HCT116 (cell line): ENCODE results near the gene CARD9. TPM values are rescaled to one million over a fixed set of nuclear protein-coding genes. Genes with fewer than 3 reads are reported as not detected.

Experiments used
- ATAC-seq: fragments of 200-7000 bp; cut with Tn5 transposase; 2 replicates; pipeline ENCODE4 v1.9.1; 2020; ENCODE audit warnings: mild to moderate bottlenecking, moderate library complexity
- BruUV-seq: library from RNA; stranded (reverse); fragments of 400-500 nt; replicated peaks from 2 replicates; lab custom pipeline; 2021; lab: Mats Ljungman, UMichigan
- CTCF ChIA-PET: fragments of 300-600 bp; sonication (Branson Sonifier 250); formaldehyde crosslinking; loops from one replicate; lab custom pipeline; 2021; ENCODE audit warnings: antibody characterized with exemption; lab: Charles Lee
- POLR2A ChIA-PET: fragments of 300-600, 350-600 bp; sonication (Branson Sonifier 250); formaldehyde crosslinking; loops from one replicate; lab custom pipeline; 2021; ENCODE audit warnings: antibody characterized with exemption; lab: Charles Lee
- RAD21 ChIA-PET, 2 experiments: fragments of 300-600 bp; sonication (Branson Sonifier 250); formaldehyde crosslinking; loops; one replicate each; lab custom pipeline; 2023; ENCODE audit warnings: low total read pairs in 2 of 2; ENCODE audit not compliant: uncharacterized antibody in 2 of 2, unreplicated experiment in 2 of 2, low non-redundant PET in 1 of 2; lab: Charles Lee
- DNase-seq: peaks from one replicate; pipeline ENCODE4 v3.0.0-alpha.2; 2010; ENCODE audit warnings: low read depth, low spot score
- H2AFZ ChIP-seq: fragments of 200-600 bp; shearing (Covaris generic), sonication (generic); 2 replicates; pipeline ENCODE4 v1.6.1; 2017; ENCODE audit warnings: low read depth, mixed run types, mixed read lengths, antibody characterized with exemption, low read length; ENCODE audit not compliant: poor library complexity, severe bottlenecking
- H3K27ac ChIP-seq: 2 replicates; pipeline ENCODE4 v1.5.1; 2012; ENCODE audit warnings: low read depth, low read length
- H3K27me3 ChIP-seq: fragments of 200-600 bp; sonication (generic); 2 replicates; pipeline ENCODE4 v1.6.1; 2016; ENCODE audit warnings: mixed run types, low read length, mixed read lengths; ENCODE audit not compliant: insufficient read depth
- H3K36me3 ChIP-seq, 2 experiments: fragments of 200-500 bp in 1 of 2; fragments of 200-600 bp in 1 of 2; sonication (Bioruptor generic) in 1 of 2; sonication (generic) in 1 of 2; 2 replicates each; pipeline versions ENCODE4 v1.5.1 to v1.6.1; 2014 to 2016; ENCODE audit warnings: low read length in 2 of 2, inconsistent platforms in 1 of 2, mixed read lengths in 1 of 2, mixed run types in 1 of 2; ENCODE audit not compliant: insufficient read depth in 2 of 2, control insufficient read depth in 1 of 2
- H3K4me1 ChIP-seq, 2 experiments: fragments of 200-600 bp in 1 of 2; sonication (generic) in 1 of 2; 2 replicates each; pipeline versions ENCODE4 v1.5.1 to v1.6.1; 2012 to 2017; ENCODE audit warnings: low read length in 2 of 2, inconsistent platforms in 1 of 2, mild to moderate bottlenecking in 1 of 2, mixed read lengths in 1 of 2, mixed run types in 1 of 2, moderate library complexity in 1 of 2; ENCODE audit not compliant: insufficient read depth in 2 of 2, control insufficient read depth in 1 of 2
- H3K4me2 ChIP-seq: fragments of 200-600 bp; sonication (generic); 2 replicates; pipeline ENCODE4 v1.6.1; 2017; ENCODE audit warnings: mixed run types, low read length, mixed read lengths
- H3K4me3 ChIP-seq, 2 experiments: fragments of 200-600 bp in 1 of 2; sonication (generic) in 1 of 2; replicated peaks in 1 of 2; 2 replicates each; pipeline ENCODE4 v1.5.1; 2011 to 2016; ENCODE audit warnings: low read length in 2 of 2, control low read depth in 1 of 2, low read depth in 1 of 2, mild to moderate bottlenecking in 1 of 2, mixed read lengths in 1 of 2, mixed run types in 1 of 2
- H3K79me2 ChIP-seq: fragments of 200-600 bp; sonication (generic); 2 replicates; pipeline ENCODE4 v1.6.1; 2017; ENCODE audit warnings: mild to moderate bottlenecking, mixed run types, low read length, moderate library complexity, mixed read lengths; ENCODE audit not compliant: insufficient read depth
- H3K9ac ChIP-seq: fragments of 200-600 bp; sonication (generic); 2 replicates; pipeline ENCODE4 v1.6.1; 2016; ENCODE audit warnings: low read length, mixed read lengths
- H3K9me2 ChIP-seq: fragments of 200-600 bp; sonication (generic), shearing (Covaris generic); 2 replicates; pipeline ENCODE4 v1.6.1; 2017; ENCODE audit warnings: mixed run types, mild to moderate bottlenecking, moderate library complexity; ENCODE audit not compliant: insufficient read depth
- H3K9me3 ChIP-seq, 2 experiments: fragments of 200-500 bp in 1 of 2; fragments of 200-600 bp in 1 of 2; sonication (Bioruptor generic) in 1 of 2; sonication (generic) in 1 of 2; 2 replicates each; pipeline ENCODE4 v1.6.1; 2014 to 2017; ENCODE audit warnings: low read length in 2 of 2, mixed read lengths in 2 of 2, inconsistent platforms in 1 of 2, low read depth in 1 of 2, mild to moderate bottlenecking in 1 of 2, mixed run types in 1 of 2, moderate library complexity in 1 of 2; ENCODE audit not compliant: control insufficient read depth in 1 of 2, insufficient read depth in 1 of 2
- H4K20me1 ChIP-seq: fragments of 200-600 bp; sonication (generic), shearing (Covaris generic); 2 replicates; pipeline ENCODE4 v1.6.1; 2017; ENCODE audit warnings: mixed run types, mild to moderate bottlenecking, moderate library complexity; ENCODE audit not compliant: insufficient read depth
- CBX3 ChIP-seq: IDR thresholded peaks from 2 replicates; pipeline ENCODE4 v1.6.1; 2012; ENCODE audit warnings: low read depth
- EGR1 ChIP-seq: IDR thresholded peaks from 2 replicates; pipeline ENCODE4 v1.6.1; 2012; ENCODE audit warnings: low read depth
- EZH2 ChIP-seq: fragments of 200-600 bp; sonication (generic); IDR thresholded peaks from 2 replicates; pipeline ENCODE4 v1.6.1; 2017; ENCODE audit warnings: antibody characterized with exemption, mixed run types
- EZH2phosphoT487 ChIP-seq: fragments of 200-600 bp; IDR thresholded peaks from 2 replicates; pipeline ENCODE4 v1.6.1; 2018; ENCODE audit warnings: antibody characterized with exemption, borderline replicate concordance
- JUND ChIP-seq: IDR thresholded peaks from 2 replicates; pipeline ENCODE4 v1.6.1; 2012
- POLR2A ChIP-seq: IDR thresholded peaks from 2 replicates; pipeline ENCODE4 v1.7.0; 2011; ENCODE audit warnings: borderline replicate concordance; ENCODE audit not compliant: insufficient read depth, insufficient read length; ENCODE audit errors: extremely low read depth
- POLR2AphosphoS5 ChIP-seq: IDR thresholded peaks from 2 replicates; pipeline ENCODE4 v1.6.1; 2011; ENCODE audit warnings: mild to moderate bottlenecking, low read depth, low read length, moderate library complexity
- RAD21 ChIP-seq: IDR thresholded peaks from 2 replicates; pipeline ENCODE4 v1.6.1; 2012; ENCODE audit warnings: low read depth, mild to moderate bottlenecking
- SRF ChIP-seq: IDR thresholded peaks from 2 replicates; pipeline ENCODE4 v1.6.1; 2012; ENCODE audit warnings: low read depth
- TCF7L2 ChIP-seq: IDR thresholded peaks from 2 replicates; pipeline ENCODE4 v1.7.0; 2011; ENCODE audit warnings: borderline replicate concordance, inconsistent platforms; ENCODE audit not compliant: insufficient read depth, insufficient read length; ENCODE audit errors: extremely low read depth
- intact Hi-C: fragments of 100-400 bp; cut with micrococcal nuclease; formaldehyde crosslinking; loops from 2 replicates; pipeline ENCODE4 v1.10.0; 2022
- total RNA-seq: library from RNA; stranded (reverse); gene quantifications from one replicate; pipeline ENCODE4 v1.2.1, GENCODE V29; 2021; ENCODE audit not compliant: unreplicated experiment
- TF ChIP-seq, protein P1 (sequence below): IDR thresholded peaks from 2 replicates; pipeline ENCODE4 v1.6.1; 2012
- TF ChIP-seq, protein P2 (sequence below): IDR thresholded peaks from 2 replicates; pipeline ENCODE4 v1.6.1; 2011; ENCODE audit warnings: mild to moderate bottlenecking, low read length, moderate library complexity; ENCODE audit not compliant: insufficient replicate concordance; ENCODE audit errors: extremely low read depth

The CARD9 gene
- total RNA-seq, 1 experiment from 2014 or later, result 1.2 TPM

DNA sequence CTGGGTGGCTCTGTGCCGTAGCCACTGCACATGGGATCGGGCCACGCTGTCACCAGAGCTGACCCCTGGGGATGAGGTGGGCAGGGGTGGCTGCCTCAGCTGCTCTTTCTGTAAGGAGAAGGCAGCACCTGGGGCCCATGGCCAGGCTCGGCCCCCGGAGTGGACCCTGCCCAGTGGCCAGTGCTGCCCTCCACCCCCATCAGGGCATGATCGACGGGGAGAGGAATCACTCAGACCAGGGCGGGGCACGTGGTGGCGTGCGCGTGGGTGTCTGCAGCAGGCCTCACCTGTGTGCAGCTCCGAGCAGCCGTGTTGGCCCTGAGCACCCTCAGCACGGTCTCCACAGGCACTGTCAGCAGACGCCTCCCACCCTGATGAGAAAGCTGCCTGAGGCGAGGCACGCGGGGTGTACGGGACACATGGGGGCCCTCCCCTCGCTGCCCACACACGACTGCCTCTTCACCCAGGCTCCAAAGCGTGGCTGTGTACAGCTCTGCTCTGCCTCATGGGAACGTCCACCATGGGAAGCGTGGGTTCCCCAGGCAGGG lies 8.6 kb upstream of the CARD9 start:
- POLR2A ChIA-PET, result no interaction called here
- peaks cover 14 to 21% of the 10 kb centered on the region in 2 experiments; a peak in 3 of 4 replicates for H3K36me3 ChIP-seq

DNA sequence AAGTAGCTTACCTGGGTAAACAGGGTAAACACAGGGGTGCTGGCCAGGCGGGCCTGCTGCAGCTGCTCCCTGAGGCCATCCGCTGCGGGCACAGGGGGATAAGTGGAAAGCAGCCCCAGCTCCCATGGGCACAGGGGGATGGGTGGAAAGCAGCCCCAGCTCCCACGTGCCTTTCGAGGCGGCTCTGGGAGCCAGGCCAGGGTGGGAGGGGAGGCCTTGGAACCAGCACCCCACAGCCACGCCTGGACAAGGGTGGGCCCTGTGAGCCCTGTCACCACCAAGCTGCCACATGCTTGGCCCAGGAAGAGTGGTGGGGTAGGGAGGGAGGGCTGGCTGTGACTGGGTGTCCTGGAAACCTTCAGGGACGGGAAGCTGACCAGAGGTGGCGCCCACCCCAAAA lies 7.8 kb upstream of the CARD9 start:
- no peak overlapping the region for H3K27ac ChIP-seq
- no peak for TF ChIP-seq TCF7L2
- TF ChIP-seq RAD21, result no peak
- no peak for TF ChIP-seq EZH2phosphoT487
- TF ChIP-seq CBX3, result no peak
- TF ChIP-seq EZH2, result no peak
- TF ChIP-seq, protein P1, sequence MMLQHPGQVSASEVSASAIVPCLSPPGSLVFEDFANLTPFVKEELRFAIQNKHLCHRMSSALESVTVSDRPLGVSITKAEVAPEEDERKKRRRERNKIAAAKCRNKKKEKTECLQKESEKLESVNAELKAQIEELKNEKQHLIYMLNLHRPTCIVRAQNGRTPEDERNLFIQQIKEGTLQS, result no peak
- TF ChIP-seq POLR2A, result no peak
- TF ChIP-seq, all 23 proteins: peak for 0
- CTCF ChIA-PET, result no interaction called here
- RAD21 ChIA-PET, result no interaction called here
- H3K4me2 ChIP-seq, result no peak overlapping the region
- no peak for DNase-seq
- no peaks in the 10 kb centered on the region for H3K9me2 ChIP-seq
- no peak overlapping the region for H2AFZ ChIP-seq
- ATAC-seq, result no peak
- H3K9me3 ChIP-seq, result no peaks in the 10 kb centered on the region
- no peaks in the 10 kb centered on the region for H3K27me3 ChIP-seq
- H3K4me3 ChIP-seq, result no peak overlapping the region
- POLR2A ChIA-PET, result no interaction called here
- peaks cover 14 to 21% of the 10 kb centered on the region in 2 experiments; a peak in 3 of 4 replicates for H3K36me3 ChIP-seq
- H3K4me1 ChIP-seq, result no peaks in the 10 kb centered on the region
- intact Hi-C loops, result no loop called here
- H3K9ac ChIP-seq, result no peak overlapping the region
- BruUV-seq, result no TSS peak
- no peaks in the 10 kb centered on the region for H4K20me1 ChIP-seq
- no peaks in the 10 kb centered on the region for H3K79me2 ChIP-seq

More for the DNA sequence above, 8.6 kb upstream of the CARD9 start:
- Histone ChIP-seq H3K4me1 (no peaks in the 10 kb centered on the region), H3K9me2 (no peaks in the 10 kb centered on the region), H4K20me1 (no peaks in the 10 kb centered on the region), H3K27me3 (no peaks in the 10 kb centered on the region), H3K9me3 (no peaks in the 10 kb centered on the region), H3K4me3 (no peak overlapping the region), H3K4me2 (no peak overlapping the region), H3K79me2 (no peaks in the 10 kb centered on the region), H3K27ac (no peak overlapping the region), H2AFZ (no peak overlapping the region), H3K9ac (no peak overlapping the region)
- RAD21 ChIA-PET, result no interaction called here
- no peak for DNase-seq
- TF ChIP-seq SRF, result no peak
- TF ChIP-seq, protein P2, sequence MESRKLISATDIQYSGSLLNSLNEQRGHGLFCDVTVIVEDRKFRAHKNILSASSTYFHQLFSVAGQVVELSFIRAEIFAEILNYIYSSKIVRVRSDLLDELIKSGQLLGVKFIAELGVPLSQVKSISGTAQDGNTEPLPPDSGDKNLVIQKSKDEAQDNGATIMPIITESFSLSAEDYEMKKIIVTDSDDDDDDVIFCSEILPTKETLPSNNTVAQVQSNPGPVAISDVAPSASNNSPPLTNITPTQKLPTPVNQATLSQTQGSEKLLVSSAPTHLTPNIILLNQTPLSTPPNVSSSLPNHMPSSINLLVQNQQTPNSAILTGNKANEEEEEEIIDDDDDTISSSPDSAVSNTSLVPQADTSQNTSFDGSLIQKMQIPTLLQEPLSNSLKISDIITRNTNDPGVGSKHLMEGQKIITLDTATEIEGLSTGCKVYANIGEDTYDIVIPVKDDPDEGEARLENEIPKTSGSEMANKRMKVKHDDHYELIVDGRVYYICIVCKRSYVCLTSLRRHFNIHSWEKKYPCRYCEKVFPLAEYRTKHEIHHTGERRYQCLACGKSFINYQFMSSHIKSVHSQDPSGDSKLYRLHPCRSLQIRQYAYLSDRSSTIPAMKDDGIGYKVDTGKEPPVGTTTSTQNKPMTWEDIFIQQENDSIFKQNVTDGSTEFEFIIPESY, result no peak
- no peak for TF ChIP-seq JUND
- TF ChIP-seq POLR2AphosphoS5, result no peak
- no peak for TF ChIP-seq EGR1
- no peak for TF ChIP-seq TCF7L2
- no peak for TF ChIP-seq EZH2
- no TSS peak for BruUV-seq
- CTCF ChIA-PET, result no interaction called here
- ATAC-seq, result no peak
- intact Hi-C loops, result no loop called here
